ENCODE measurements around the gene ABCC1.

- TF ChIP-seq CTCF (IDR thresholded peaks at IDR 0.05; ENCODE audit: low read depth, low read length) (peak; percentile 34), EZH2phosphoT487 (IDR thresholded peaks at IDR 0.05; ENCODE audit: low read depth) (no peak)
Measured at GRCh38 chr16:16045879-16046278, 96.5 kb downstream of the ABCC1 start.
